GM19463 (cell line): ENCODE results near the gene XXYLT1.
A peak's percentile ranks its signal among the peaks of the same experiment; 100 is the strongest.
"Not testable (repeated sequence)": the region's sequence is repeated elsewhere in the genome, so short reads cannot be mapped to it uniquely, and the experiment has no call there.

Experiments
- ATAC-seq: cut with Tn5 transposase; IDR thresholded peaks from one replicate; pipeline ENCODE4 v1.9.1; 2021; ENCODE audit warnings: mild to moderate bottlenecking, moderate library complexity; ENCODE audit not compliant: unreplicated experiment

XXYLT1 gene

GRCh38 chr3:195102609-195103467, 168.1 kb downstream of the XXYLT1 start:
- no peak for ATAC-seq

- no peak for ATAC-seq
Observed at GRCh38 chr3:195101927-195102608, 168.9 kb downstream of the XXYLT1 start.

GRCh38 chr3:195101001-195101583, 169.9 kb downstream of the XXYLT1 start:
- ATAC-seq, result no peak

GRCh38 chr3:195099951-195100785, 170.8 kb downstream of the XXYLT1 start:
- ATAC-seq, result no peak

- no peak for ATAC-seq
Observed at GRCh38 chr3:195098741-195099525, 172.0 kb downstream of the XXYLT1 start.

- ATAC-seq, result no peak
Observed at GRCh38 chr3:195097331-195098255, 173.4 kb downstream of the XXYLT1 start.

GRCh38 chr3:195096484-195097330, 174.3 kb downstream of the XXYLT1 start:
- no peak for ATAC-seq

- ATAC-seq, result no peak
Observed at GRCh38 chr3:195096053-195096452, 174.9 kb downstream of the XXYLT1 start.

- ATAC-seq, result no peak
Observed at GRCh38 chr3:195095704-195096036, 175.3 kb downstream of the XXYLT1 start.

- peak; percentile 57 for ATAC-seq
Observed at GRCh38 chr3:195095035-195095703, 175.8 kb downstream of the XXYLT1 start.

- peak; percentile 84 for ATAC-seq
Observed at GRCh38 chr3:195094191-195094921, 176.6 kb downstream of the XXYLT1 start.

- peak; percentile 19 for ATAC-seq
Observed at GRCh38 chr3:195093731-195094130, 177.2 kb downstream of the XXYLT1 start.

- ATAC-seq, result not testable (repeated sequence)
Observed at GRCh38 chr3:195087840-195088601, 182.9 kb downstream of the XXYLT1 start.

GRCh38 chr3:195087328-195087727, 183.6 kb downstream of the XXYLT1 start:
- ATAC-seq, result no peak

GRCh38 chr3:195086885-195087284, 184.1 kb downstream of the XXYLT1 start:
- ATAC-seq, result no peak

- no peak for ATAC-seq
Observed at GRCh38 chr3:195086341-195086740, 184.6 kb downstream of the XXYLT1 start.
